NCI-H2081 (cell line): ENCODE results near the gene AHR.
"Not testable (repeated sequence)": the region's sequence is repeated elsewhere in the genome, so short reads cannot be mapped to it uniquely, and the experiment has no call there.

Experiments
- DNase-seq, 2 experiments: peaks; one replicate each; lab custom pipeline; 2025; lab: John Stamatoyannopoulos, UW

The AHR gene

DNA sequence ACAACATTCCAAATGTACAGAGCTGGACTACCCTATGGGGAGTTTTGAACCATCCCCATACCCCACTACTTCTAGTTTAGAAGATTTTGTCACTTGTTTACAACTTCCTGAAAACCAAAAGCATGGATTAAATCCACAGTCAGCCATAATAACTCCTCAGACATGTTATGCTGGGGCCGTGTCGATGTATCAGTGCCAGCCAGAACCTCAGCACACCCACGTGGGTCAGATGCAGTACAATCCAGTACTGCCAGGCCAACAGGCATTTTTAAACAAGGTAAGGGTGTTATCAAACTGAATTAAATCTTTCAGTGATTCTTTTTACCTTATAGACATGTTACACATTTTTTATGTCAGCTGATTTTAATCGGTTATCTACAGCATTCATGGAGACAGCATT is 41.5 kb downstream of the AHR start:
- no peak for DNase-seq

DNA sequence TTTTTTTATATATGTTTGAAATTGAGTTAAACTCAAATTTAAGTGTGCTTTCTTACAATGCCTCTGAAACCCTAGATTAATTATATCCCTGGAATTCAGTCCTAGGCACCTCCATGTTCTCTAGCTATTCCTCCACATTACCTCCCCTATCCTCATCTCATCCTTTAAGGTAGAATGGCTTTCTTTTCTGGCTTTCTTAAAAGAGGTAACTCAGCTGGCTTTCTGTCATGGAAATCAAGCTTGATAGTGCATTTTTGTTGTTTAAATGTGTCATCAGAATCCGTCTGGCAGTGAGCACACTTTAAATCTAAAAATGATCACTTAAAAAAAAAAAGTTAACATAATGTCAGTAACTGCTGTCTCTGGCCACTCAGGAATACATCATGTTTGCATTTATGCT is 42.2 kb downstream of the AHR start:
- no peak for DNase-seq

DNA sequence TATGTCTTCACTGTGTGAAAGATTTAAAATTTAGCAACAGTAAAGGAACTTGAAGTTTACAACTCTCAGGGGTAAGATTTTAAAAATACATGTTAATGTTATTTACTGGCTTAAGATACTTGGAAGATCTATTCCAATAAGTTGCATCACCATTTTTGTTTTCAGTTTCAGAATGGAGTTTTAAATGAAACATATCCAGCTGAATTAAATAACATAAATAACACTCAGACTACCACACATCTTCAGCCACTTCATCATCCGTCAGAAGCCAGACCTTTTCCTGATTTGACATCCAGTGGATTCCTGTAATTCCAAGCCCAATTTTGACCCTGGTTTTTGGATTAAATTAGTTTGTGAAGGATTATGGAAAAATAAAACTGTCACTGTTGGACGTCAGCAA is 44.3 kb downstream of the AHR start:
- DNase-seq, result no peak

DNA sequence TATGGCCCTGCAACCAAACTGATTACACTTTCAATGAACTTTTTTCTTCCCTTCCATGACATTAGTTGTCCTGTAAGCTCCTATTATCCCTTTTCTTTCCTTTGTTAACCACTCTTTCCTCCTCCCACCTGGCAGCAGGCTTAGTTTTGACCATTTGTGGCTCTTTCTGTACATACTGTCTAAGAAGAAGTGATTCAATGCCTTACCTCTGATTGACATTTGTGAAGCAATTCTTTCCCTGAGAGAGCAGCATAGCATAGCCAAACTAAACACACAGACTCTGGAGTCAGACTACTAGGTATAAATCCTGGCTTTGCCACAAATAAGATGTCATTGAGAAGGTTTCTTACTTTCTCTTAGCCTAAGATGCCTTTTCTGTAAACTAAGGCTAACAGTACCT is 48.9 kb downstream of the AHR start:
- DNase-seq, result no peak

DNA sequence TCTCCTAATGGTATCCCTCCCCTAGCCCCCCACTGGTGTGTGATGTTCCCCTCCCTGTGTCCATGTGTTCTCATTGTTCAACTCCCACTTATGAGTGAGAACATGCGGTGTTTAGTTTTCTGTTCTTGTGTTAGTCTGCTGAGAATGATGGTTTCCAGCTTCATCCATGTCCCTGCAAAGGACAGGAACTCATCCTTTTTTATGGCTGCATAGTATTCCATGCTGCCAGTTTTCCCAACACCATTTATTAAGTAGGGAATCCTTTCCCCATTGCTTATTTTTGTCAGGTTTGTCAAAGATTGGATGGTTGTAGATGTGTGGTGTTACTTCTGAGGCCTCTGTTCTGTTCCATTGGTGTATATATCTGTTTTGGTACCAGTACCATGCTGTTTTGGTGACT is 50.5 kb downstream of the AHR start:
- not testable (repeated sequence) for DNase-seq

DNA sequence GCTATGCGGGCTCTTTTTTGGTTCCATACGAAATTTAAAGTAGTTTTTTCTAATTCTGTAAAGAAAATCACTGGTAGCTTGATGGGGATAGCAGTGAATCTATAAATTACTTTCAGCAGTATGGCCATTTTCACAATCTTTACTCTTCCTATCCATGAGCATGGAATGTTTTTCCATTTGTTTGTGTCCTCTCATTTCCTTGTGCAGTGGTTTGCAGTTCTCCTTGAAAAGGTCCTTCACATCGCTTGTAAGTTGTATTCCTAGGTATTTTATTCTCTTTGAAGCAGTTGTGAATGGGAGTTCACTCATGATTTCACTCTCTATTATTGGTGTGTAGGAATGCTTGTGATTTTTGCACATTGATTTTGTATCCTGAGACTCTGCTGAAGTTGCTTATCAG is 51.9 kb downstream of the AHR start:
- DNase-seq, result not testable (repeated sequence)

DNA sequence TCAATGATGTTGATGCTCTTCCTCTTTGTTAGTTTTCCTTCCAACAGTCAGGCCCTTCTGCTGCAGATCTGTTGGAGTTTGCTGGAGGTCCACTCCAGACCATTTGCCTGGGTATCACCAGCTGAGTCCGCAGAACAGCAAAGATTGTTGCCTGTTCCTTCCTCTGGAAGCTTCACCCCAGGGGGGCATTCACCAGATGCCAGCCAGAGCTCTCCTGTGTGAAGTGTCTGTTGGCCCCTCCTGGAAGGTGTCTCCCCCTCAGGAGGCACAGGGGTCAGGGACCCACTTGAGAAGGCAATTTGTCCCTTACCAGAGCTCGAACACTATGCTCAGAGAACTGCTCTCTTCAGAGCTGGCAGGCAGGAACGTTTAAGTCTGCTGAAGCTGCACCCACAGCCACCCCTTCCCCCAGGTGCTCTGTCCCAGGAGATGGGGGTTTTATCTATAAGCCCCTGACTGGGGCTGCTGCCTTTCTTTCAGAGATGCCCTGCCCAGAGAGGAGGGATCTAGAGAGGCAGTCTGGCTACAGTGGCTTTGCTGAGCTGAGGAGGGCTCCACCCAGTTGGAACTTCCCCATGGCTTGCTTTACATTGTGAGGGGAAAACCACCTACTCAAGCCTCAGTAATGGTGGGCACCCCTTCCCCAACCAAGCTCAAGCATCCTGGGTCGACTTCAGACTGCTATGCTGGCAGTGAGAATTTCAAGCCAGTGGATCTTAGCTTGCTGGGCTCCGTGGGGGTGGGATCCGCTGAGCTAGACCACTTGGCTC is 55.4 kb downstream of the AHR start:
- not testable (repeated sequence) for DNase-seq

DNA sequence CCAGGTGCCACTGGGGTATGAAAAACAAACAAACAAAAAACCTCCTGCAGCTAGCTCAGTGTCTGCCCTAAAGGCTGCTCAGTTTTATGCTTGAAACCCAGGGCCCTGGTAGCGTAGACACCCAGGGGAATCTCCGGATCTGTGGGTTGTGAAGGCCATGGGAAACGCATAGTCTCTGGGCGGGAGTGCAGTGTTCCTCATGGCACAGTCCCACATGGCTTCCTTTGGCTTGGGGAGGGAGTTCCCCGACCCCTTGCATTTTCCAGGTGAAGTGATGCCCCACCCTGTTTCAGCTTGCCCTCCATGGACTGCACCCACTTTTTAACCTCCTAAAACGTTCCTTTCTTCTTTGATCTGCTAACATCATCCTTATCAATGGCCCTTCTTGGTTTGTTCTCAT is 56.0 kb downstream of the AHR start:
- no peak for DNase-seq

DNA sequence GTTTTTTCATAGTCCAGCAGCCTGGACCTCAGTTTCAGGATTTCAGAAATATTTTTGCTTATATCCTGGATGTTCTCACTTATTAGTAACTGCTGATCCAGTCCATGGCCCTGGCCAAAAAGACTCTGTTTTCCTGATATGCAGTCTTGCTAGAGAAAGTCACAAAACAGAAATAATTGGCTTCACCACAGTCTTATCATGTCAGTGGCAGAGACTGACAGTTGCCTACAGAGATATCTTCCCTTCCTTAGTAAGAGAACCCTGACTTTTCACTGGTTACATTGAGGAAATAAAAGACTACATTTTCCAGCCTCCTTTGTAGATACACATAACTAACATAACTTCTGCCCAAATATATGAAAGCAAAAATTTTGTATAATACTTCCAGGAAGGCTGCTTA is 56.6 kb downstream of the AHR start:
- no peak for DNase-seq

DNA sequence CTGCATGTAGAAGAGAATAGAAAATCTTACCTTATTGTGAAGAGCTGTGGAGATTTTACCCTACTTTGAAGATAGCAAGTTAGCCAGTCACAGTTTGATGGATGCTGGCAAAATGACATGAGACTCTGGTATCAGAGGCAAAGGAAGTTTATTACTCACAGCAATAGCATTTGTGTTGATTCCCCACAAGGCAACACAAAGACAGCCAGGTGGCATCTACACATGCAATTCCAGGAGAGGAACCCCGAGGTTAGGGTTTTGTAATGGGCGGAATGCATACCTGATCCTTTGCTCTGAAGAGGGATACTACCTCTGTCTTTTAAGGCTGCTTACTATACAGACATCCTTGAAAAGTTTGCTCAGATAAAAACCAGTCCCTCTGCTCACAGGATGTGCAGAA is 59.5 kb downstream of the AHR start:
- no peak for DNase-seq

DNA sequence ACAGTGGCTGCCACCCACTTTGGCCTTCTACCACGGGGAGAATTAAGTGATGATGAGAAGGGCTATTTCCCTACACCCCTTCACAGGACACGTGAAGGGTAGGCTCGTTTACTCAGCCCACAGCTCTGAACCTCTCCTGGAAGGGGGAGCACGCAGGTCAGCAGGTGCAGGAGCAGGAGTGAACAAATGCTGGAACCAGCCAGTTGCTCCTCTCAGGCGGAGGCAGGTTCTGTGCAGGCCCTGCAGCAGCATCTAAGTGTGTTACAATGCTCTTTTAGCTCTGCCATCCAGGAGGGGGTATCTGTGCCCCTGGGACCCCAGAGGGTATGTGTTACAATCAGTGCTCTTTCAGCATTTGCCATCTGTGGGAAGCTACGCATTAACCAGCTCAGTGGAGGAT is 61.2 kb downstream of the AHR start:
- no peak for DNase-seq

DNA sequence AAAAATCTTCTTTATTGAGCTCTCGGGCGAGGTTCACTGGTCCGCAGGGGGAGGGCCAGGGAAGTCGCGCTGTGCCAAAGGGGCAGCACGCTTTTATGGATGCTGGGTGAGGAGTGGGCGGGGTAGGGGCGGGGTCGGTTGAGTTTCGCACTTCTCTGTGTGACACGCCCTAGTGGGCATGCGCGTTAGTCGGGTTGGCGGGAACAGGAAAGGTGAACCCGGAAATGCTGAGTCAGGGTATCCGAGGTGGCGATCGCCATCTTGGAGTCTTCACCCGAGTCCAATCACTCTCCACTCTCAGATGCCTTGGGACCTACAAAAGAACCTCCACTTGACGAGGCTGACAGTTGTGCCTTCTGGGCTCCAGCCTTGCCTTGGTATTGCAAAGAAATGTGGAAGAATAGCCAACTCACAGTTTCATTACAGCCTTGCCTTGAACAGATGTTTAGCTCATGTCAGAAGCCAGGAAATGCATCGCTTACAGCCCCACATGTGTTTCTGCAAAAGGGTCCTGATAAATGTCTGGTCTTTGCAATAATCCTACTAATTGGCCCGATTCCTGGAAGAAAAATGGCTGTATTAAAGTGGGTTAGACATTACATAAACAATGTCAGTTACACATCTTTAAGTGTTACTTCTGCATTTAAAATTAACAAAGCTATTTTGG is 64.1 kb downstream of the AHR start:
- no peak for DNase-seq

DNA sequence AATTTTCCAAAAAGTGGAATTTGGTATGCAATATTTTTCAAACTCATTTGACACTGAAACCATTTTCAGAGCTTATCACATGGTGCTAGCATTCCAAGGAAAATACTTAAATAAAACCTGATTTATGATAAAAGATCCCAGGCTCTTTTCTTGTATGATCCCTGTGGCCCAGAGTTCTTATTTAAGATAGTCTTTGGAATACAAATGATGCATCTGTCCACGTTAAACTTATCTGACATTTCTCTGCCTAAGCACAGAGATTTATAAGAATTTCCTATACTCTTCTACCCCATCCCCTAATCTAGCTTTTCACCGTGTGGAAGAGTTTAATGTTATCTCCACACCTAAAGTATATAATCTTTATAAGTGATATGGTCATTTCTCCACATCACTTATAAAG is 66.2 kb downstream of the AHR start:
- no peak for DNase-seq

DNA sequence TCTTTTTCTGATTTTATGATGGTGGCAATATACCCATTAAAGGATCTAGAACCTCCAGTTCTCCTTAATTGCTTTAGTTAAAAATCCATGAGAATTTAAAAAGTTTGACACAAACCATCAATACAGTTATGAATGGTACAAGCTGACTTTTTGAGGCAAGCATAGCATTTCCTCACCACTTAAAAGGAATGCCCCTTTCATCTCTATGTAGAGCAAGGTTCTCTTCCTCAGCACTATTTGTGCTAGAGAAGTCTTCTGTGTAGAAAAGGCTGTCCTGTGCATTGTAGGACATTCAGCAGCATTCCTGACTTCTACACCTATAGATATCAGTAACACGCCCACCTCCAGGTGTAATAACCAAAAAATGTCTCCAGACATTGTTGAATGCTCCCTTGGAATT is 67.3 kb downstream of the AHR start:
- DNase-seq, result no peak

DNA sequence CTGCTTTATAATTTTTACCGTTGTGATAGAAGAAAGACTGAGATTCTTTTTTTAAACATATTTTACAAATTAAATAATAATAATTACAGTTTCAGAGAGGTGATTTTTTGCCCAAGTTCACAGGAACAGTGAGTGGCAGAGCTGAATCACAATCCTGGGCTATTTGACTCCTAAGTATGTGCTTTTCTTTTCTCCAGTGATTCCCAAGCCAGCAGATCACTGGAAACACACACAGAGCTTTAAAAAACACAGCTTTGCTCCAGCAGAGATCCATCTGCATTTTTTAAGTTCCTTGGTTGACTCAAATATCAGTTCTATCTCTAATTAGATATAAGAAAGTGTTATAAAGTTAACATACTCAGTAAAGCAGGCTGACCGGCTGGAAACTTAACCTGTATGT is 69.0 kb downstream of the AHR start:
- DNase-seq, result no peak

DNA sequence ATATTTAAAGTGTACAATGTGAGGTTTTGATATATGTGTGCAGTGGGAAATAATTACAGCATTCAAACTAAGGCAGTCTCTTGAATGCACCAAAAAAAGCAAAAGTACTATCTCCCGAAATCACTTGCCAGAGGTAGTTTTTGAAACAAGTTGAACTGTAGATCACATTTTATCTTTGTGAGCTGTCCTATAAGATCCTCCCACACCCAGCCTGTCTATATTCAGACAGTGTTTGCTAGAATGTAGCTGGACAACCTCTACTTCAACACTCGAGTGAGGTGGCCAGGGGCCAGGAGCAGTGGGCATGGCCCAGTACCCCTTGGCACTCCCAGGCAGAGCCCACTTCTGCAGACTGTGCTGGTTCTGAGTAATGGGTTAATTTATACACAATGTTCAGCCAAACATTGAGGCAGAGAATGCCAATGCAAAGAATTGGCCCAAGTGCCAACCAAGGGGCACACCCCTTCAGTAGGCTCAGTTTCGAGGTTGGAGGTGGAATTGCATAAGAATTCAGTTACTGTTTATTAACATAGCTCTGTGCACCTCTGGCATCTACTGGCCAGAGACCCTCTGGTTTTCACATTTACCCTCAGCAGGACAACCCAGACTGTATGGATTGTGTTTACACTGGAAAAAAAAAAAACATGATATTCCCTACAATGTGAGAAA is 70.5 kb downstream of the AHR start:
- no peak for DNase-seq

DNA sequence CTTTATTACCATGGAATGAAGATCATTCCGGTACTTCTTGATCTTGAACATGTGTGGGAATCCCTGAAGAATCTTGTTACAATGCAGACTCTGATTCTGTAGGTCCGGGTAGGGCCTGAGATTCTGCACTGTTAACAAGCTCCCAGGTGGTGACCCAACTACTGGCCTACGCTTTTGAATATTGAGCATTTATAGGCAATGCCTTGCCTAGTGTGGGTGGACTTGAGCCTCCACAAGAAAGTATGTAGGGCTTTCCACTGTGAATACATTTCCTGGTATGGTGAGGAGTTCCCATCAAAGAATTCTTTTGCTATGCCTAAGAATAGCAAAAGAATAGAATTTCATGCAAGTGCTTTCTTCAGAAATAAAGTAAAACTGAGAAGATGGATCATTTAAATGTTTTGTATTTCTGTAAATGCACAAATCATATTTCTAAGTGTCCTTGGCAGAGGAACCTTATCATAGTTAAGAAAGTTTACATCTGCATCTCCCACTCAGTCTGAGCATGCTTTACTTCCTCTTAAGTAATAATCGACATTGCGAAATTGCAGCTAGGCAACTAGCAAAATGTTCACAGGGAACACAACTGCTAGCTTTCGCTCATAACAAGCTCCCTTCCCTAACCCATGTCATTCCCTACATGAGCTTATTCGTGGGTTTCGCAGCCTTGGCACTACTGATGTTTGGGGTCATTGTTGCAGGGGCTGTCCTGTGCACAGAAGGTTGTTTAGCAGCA is 71.4 kb downstream of the AHR start:
- DNase-seq, result no peak

DNA sequence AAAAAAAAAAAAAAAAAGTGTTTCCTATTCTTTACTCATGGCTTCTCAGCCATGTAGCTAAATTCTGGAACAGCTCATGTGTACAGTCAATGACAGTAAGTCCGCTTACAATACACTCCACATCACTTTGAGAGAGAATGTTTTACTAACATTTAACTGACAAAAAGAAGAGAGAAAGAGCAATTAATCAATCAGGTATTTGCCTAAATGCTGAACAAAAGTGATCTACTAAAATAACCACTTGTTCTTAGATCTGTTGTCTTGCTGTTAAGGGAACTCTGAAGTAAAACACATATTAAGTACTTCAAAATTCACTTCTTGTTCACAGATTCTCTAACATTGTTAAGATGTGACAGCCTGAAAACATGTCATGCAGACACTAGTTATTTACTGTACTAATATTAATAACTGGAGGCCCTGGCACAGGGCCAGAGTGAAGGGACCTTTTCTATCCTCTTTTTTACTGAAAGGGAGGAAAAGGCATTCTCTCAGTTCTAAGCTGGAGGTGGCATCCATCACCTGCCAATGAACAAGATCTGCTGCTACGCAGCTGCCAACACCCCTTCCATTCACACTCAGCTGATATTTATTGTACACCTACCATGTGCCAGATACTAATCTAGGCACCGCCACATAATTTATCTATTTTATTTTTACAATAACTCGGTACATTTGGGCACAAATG is 72.6 kb downstream of the AHR start:
- no peak for DNase-seq

DNA sequence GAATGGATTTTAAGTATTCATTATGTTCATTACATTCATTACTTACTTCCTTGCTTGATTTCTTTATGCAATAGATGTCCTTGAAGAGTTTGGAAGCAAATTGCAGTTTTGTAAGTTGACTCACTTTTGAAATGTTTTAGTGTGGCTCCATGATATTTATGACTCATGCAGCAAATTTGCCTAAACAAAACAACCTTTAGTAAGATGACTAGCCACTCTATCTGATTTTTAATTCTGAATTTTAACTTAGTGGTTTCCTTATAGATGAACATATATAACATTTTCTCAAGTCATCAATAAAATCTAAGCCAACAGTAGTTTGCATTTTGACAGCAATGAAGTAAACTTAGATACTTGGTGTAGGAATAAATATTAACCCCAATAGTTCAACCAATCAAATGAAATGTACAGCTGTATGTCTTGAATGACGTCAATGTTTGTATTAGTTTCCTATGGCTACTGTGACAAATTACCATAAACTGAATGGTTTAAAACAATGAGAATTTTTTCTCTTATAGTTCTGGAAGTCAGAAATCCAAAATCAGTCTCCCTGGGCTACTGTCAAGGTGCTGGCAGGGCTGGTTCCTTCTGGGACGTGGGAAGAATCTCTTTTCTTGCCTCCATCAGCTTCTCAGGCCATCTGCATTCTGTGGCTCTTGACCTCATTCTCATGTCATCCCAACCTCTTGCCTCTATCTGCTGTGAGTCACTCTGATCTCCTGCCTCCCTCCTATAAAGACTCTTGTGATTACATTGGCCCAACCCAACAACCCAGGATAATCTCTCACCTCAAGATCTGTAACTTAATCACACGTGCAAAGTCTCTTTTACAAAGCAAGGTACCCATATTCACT is 73.4 kb downstream of the AHR start:
- no peak for DNase-seq

DNA sequence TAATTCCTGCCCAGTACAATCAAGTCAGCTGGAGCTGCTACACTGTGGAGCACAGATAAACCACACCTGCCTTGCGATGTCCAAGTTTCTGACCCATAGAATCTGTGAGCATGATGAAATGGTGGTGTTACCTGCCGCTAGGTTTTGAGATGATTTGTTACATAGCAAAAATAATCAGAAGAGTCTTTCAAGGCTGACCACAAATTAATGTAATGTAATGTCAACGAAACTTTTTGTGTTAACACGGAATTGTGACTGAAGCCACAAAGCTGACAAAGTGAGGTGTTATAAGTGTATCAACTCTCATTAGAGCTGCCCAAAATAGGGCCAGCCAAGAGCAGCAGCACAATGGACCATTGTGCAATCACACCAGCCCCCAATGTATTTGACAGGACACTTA is 75.7 kb downstream of the AHR start:
- no peak for DNase-seq

DNA sequence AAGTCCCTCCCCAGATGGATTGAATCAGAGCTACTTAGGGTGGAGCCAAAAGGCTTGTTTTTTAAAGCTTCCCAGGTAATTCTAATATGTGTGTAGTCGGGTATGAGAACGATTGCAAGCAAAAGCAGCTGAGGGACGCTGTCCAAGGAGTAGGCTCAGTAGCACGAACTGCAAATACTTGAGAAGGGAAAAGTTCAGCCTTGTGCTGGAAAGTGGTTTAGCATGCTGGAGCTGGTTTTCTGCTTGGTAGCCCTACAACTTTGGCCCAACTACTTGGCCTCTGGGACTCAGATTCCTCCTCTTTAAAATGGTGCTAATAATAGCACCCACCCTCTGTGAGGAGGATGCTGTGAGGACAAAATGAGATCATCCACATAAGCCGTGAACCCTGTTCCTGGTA is 76.2 kb downstream of the AHR start:
- no peak for DNase-seq
